ENCODE measurements around the gene DECR2.

- no peak for TF ChIP-seq CTCF (IDR thresholded peaks at IDR 0.05)
- no peak for TF ChIP-seq POLR2A (IDR thresholded peaks at IDR 0.05)
Measured at GRCh38 chr16:360698-361336, 40.9 kb upstream of the DECR2 start.
